DMS 273 treated with DMSO at 0.1 percent for 48 hours (cell line): ENCODE data around the gene LRP10.
"Not testable (repeated sequence)": the region's sequence is repeated elsewhere in the genome, so short reads cannot be mapped to it uniquely, and the experiment has no call there.

Experiments
- DNase-seq: peaks from one replicate; lab custom pipeline; 2025; lab: John Stamatoyannopoulos, UW

LRP10 gene

GRCh38 chr14:22887260-22887989 lies 15.9 kb downstream of the LRP10 start:
- DNase-seq, result peak; percentile 43

- DNase-seq, result no peak
These were observed 16.4 kb downstream of the LRP10 start for GRCh38 chr14:22887990-22888378.

GRCh38 chr14:22888662-22889061 lies 17.1 kb downstream of the LRP10 start:
- DNase-seq, result no peak

DNA sequence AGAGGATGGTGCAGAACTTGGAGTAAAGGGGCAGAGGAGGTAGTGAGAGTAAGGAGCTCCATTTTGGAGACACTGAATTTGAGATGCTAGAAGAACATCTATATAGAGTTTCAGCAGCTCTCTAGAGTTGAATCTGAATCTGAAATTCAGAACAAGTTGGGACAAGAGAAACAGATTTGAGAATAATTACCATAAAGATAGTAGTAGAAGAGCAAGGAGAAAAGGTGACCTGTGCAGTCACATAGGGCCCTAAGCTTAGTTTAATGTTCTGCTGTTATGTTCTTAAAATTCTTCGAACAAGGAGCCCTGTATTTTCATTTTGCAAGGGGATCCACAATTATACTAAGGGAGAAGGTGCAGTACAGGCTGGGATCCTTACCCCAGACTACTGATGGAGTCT lies 18.9 kb downstream of the LRP10 start:
- peak; percentile 22 for DNase-seq

DNA sequence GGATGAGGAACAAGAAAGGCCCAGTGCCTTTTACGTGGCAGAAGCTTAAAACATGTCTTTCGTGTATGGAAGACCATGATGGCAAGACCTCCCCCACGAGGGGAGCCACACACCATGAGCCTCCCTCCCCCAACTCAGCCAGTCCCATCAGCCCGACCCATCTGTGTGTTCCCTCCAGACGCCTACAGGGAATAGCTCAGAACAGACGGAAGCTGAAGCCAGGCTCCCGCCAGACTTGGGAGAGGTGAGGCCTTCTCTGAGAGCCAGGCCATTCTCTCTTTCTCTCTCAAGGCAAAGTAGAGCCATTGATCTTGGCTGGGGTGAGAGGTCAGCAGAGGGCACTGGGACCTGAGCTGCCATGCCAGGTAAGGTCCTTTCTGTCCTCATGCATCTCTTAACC lies 20.9 kb downstream of the LRP10 start:
- no peak for DNase-seq

- no peak for DNase-seq
These were observed 22.2 kb downstream of the LRP10 start for GRCh38 chr14:22893706-22894105.

DNA sequence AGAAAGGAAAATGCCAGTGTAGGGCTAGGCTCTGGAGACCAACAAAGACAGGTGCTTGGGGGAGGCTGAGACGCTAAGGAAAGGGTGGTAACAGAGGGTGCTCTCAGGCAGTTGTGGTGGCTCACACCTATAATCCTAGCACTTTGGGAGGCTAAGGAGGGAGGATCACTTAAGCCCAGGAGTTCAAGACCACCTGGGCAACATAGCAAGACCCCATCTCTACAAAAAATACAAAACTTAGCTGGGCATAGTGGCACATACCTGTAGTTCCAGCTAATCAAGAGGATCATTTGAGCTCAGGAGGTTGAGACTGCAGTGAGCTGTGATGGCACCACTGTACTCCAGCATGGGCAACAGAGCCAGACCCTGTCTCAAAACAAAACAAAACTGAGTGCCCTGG lies 23.9 kb downstream of the LRP10 start:
- DNase-seq, result no peak

- no peak for DNase-seq
These were observed 24.8 kb downstream of the LRP10 start for GRCh38 chr14:22896356-22896755.

- no peak for DNase-seq
These were observed 25.2 kb downstream of the LRP10 start for GRCh38 chr14:22896760-22897159.

DNA sequence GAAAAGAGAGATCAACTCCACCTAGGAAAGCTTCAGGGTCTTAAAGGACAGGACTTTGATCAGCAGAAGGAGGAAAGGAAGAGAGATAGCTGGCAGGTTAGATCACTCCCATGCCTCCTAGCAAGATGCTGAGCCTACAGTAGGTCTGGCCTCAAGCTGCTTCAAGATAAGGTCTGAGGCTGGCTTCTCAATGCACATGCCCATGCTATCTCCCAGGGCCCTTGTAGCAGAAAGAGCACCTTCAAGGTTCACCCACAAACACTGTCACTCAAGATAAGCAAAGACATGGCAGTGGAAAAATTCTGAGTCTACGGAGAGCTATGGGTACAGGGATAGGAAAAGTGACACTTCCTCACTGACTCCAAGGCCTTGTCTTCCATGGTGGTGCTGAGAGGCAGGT lies 25.8 kb downstream of the LRP10 start:
- DNase-seq, result no peak

GRCh38 chr14:22898302-22899090 lies 27.0 kb downstream of the LRP10 start:
- no peak for DNase-seq

GRCh38 chr14:22900081-22900799 lies 28.7 kb downstream of the LRP10 start:
- peak; percentile 35 for DNase-seq

DNA sequence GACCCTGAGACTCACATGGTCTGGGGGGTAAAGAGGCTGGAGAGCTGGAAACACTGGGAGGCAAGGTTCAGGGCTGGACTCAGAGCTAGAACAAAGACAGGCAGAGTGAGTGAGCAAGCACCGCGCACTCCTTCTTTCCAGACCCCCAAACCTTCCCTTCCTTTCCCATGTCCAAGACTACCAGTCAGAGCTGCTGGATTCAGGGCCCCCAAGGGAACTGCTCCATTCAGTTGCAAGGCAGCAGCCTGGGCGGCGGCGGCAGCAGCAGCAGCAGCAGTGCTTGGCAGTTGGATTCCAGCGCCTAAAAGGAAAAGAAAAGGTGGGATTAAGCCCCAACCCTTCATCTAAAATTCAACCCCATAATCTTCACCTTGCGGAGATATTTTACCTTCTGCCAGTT lies 30.3 kb downstream of the LRP10 start:
- no peak for DNase-seq

- DNase-seq, result no peak
These were observed 32.2 kb downstream of the LRP10 start for GRCh38 chr14:22903742-22904087.

- DNase-seq, result no peak
These were observed 34.1 kb downstream of the LRP10 start for GRCh38 chr14:22905627-22906026.

DNA sequence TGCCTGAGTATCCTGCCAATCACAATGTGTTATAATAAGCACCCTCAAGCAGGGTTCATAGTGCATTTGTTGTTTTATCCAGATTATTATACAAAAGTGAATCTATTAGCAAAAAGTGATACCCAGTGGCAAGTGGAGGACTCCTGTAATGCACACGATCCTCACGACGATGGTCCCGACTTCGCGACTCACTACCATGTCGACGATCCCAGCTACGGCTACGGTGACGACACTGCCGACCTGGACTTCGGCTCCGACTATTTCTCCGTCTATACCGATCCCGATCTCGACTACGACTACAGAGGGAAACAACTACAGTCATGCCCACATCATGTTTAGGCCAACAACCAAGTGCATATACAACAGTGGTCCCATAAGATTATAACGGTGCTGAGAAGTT lies 34.5 kb downstream of the LRP10 start:
- DNase-seq, result no peak

DNA sequence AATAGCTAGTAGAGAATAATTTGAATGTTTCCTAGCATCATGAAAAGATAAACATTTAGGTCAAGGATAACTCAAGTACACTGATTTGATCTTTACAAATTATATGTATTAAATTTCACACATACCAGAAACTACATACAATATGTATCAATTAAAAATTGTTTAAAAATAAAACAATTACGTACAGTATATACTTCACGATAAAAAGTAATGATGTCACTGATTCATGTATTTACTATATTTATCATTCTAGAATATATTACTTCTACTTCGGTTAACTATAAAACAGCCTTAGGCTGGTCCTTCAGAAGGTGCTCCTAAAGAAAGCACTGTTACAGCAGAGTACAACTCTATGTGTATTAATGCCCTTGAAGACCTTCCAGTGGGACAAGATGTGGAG lies 35.9 kb downstream of the LRP10 start:
- DNase-seq, result no peak

GRCh38 chr14:22908601-22909000 lies 37.1 kb downstream of the LRP10 start:
- DNase-seq, result no peak

DNA sequence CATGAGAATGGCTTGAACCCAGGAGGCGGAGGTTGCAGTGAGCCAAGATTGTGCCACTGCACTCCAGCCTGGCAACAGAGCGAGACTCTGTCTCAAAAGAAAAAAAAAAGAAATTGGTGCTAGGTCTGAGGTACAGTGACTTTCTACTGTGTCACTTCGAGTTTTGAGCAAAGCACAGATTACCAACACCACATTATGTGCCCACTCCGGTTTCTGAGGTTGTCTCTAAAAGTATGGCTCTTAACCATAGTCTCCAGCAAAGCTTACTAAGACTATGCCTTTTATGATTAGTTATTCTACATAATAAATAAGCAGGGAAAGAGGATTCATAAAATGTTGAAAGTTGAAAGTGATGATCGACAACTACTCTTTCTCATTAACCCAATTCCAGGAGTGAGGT lies 39.4 kb downstream of the LRP10 start:
- no peak for DNase-seq

DNA sequence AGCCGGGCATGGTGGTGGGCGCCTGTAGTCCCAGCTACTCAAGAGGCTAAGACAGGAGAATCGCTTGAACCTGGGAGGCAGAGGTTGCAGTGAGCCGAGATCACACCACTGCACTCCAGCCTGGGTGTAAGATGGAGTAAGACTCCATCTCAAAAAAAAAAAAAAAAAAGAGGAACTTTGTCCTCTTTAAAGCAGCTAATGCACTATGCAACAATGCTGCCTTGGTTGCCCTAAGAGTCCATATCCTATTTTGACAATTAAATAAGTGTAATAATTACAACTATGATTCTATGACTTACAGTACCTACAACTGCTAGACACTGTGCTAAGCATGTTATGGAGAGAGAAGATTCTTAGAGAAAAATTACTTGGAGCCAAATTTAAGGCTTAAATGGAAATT lies 43.3 kb downstream of the LRP10 start:
- DNase-seq, result not testable (repeated sequence)

DNA sequence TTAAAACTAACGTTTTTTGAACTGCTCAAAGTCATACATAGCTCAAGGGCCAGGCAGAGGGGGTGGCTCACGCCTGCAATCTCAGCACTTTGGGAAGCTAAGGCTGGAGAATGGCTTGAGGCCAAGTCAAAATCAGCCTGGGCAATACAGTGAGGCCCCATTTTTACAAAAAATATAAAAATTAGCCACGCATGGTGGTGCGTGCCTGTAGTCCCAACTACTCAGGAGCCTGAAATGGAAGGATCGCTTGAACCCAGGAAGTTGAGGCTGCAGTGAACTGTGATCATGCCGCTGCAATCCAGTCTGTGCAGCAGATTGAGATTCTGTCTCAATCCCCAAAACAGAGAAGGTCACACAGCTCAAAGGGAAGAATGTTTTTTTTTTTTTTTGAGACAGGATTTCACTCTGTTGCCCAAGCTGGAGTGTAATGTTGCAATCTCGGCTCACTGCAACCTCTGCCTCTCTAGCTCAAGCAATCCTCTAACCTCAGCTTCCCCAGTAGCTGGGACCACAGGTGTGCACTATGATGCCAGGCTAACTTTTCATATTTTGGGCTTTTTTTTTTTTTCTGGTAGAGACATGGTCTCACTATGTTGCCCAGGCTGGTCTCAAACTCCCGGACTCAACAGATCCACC lies 44.5 kb downstream of the LRP10 start:
- DNase-seq, result no peak

DNA sequence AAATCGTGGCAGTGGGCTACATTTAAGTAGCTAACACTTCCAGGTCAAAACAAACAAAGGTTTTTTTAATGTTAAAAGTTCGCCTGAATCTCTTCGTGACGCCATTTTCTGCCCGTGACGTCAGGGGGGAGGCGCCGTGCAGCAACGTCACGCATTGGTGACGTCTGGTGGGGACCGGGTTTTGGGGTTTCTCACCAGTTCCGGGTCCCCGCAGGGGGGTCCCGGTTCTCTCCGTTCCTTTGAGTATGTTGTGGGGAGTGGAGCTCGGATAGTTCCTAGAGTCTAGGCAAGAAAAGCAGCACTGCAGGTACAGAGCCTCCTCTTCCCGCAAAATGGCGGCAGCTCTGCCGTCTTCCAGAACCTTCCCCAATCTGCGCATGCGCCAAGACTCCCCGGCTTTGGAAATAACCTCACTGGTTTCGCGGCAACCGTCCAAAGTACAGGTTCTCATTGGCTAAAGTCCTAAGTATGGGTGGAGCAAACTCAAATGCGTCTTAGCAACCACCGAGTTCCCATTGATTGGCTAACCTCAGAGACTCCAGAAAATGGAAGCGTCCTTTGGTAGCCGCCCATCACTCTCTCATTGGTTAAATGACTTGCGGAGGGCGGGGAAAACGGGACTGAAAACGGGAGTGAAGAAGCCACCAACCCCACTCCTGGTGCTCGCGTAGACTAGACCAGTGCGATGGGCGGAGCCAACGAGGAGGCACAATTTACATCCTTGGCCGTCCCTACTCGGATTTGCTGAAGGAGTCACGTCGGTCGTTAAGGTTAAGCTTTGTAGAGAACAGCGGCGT lies 47.5 kb downstream of the LRP10 start, which contains the start of gene RBM23:
TSS of gene RBM23 (minus strand) at position 346 of the 797 bp plus-strand sequence.
- DNase-seq, result peak; percentile 99
